K562 (cell line): ENCODE measurements around the gene BDNF. TPM values are rescaled to one million over a fixed set of nuclear protein-coding genes. Genes with fewer than 3 reads are reported as not detected.

Source experiments
- ATAC-seq: fragments of 200-7000 bp; cut with Tn5 transposase; 3 replicates; pipeline ENCODE4 v1.9.1; 2020; ENCODE audit warnings: moderate library complexity
- BruUV-seq: library from RNA; stranded (reverse); fragments of 400-500 nt; replicated peaks from 2 replicates; lab custom pipeline; 2021; lab: Mats Ljungman, UMichigan
- CTCF ChIA-PET: fragments of 300-600 bp; formaldehyde crosslinking; extraction: SDS; loops from one replicate; lab custom pipeline; 2021; ENCODE audit warnings: low intra/inter-chr PET ratio; lab: Yijun Ruan, JAX
- POLR2A ChIA-PET: fragments of 300-600, 350-650 bp; sonication (Branson Sonifier 250); formaldehyde crosslinking; extraction: SDS; loops from one replicate; lab custom pipeline; 2021; ENCODE audit warnings: antibody characterized with exemption, inconsistent platforms; lab: Yijun Ruan, JAX
- DNase-seq, 4 experiments: peaks; one replicate each; pipeline versions ENCODE4 v3.0.0 to v3.0.0-alpha.2; 2011 to 2018; ENCODE audit warnings: low spot score in 3 of 4, mixed read lengths in 3 of 4; ENCODE audit errors: extremely low read depth in 1 of 4
- FAIRE-seq: peaks from 2 replicates; lab custom pipeline; 2011; peaks lifted over from hg19 to GRCh38; lab: Jason Lieb, UNC
- H2AFZ ChIP-seq: 2 replicates; pipeline ENCODE4 v1.6.0; 2011; ENCODE audit warnings: low read depth, low read length, control low read depth, inconsistent platforms
- H3K27ac ChIP-seq: fragments of 200-600 bp; 3 replicates; pipeline ENCODE4 v1.8.0; 2011; ENCODE audit warnings: low read depth, mild to moderate bottlenecking, control low read depth, inconsistent platforms, low read length, moderate library complexity, mixed read lengths; ENCODE audit errors: extremely low read depth
- H3K27me3 ChIP-seq, 2 experiments: fragments of 300-600 bp in 1 of 2; 2 replicates in 1 of 2; 3 replicates in 1 of 2; pipeline versions ENCODE4 v1.6.0 to v1.8.0; 2011; ENCODE audit warnings: inconsistent platforms in 2 of 2, low read length in 2 of 2, mild to moderate bottlenecking in 1 of 2, mixed read lengths in 1 of 2, moderate library complexity in 1 of 2; ENCODE audit not compliant: control insufficient read depth in 2 of 2, insufficient read depth in 2 of 2
- H3K36me3 ChIP-seq: fragments of 300-600 bp; 3 replicates; pipeline ENCODE4 v1.8.0; 2011; ENCODE audit warnings: mild to moderate bottlenecking, low read length, inconsistent platforms; ENCODE audit not compliant: control insufficient read depth, insufficient read depth
- H3K4me1 ChIP-seq, 2 experiments: fragments of 200-600 bp in 1 of 2; replicated peaks in 1 of 2; 2 replicates in 1 of 2; 3 replicates in 1 of 2; pipeline versions ENCODE4 v1.5.1 to v1.8.0; 2011; ENCODE audit warnings: inconsistent platforms in 2 of 2, low read length in 2 of 2, mild to moderate bottlenecking in 1 of 2, mixed read lengths in 1 of 2, moderate library complexity in 1 of 2; ENCODE audit not compliant: control insufficient read depth in 2 of 2, insufficient read depth in 2 of 2
- H3K4me2 ChIP-seq: 2 replicates; pipeline ENCODE4 v1.6.1; 2011; ENCODE audit warnings: low read length, control low read depth, inconsistent platforms, mixed read lengths; ENCODE audit not compliant: insufficient read depth
- H3K4me3 ChIP-seq: fragments of 200-600 bp; sonication (generic), shearing (Covaris generic); 2 replicates; pipeline ENCODE4 v1.5.1; 2016; ENCODE audit warnings: control low read depth, inconsistent platforms
- H3K79me2 ChIP-seq: fragments of 200-600 bp; 3 replicates; pipeline ENCODE4 v1.8.0; 2011; ENCODE audit warnings: low read length, inconsistent platforms; ENCODE audit not compliant: control insufficient read depth, insufficient read depth
- H3K9ac ChIP-seq, 2 experiments: 2 replicates each; pipeline versions ENCODE4 v1.6.0 to v1.6.1; 2011; ENCODE audit warnings: low read depth in 2 of 2, low read length in 2 of 2, control low read depth in 1 of 2, inconsistent platforms in 1 of 2, mild to moderate bottlenecking in 1 of 2, mixed read lengths in 1 of 2; ENCODE audit not compliant: insufficient read depth in 1 of 2
- H3K9me1 ChIP-seq: one replicate; pipeline ENCODE4 v1.6.0; 2011; ENCODE audit warnings: inconsistent platforms, mild to moderate bottlenecking, low read length, moderate library complexity; ENCODE audit not compliant: control insufficient read depth, insufficient read depth
- H3K9me3 ChIP-seq: replicated peaks from 2 replicates; pipeline ENCODE4 v1.5.1; 2011; ENCODE audit warnings: low read depth, low read length, inconsistent platforms; ENCODE audit not compliant: control insufficient read depth, insufficient read depth
- H4K20me1 ChIP-seq: replicated peaks from 2 replicates; pipeline ENCODE4 v1.6.1; 2011; ENCODE audit warnings: low read length, inconsistent platforms, mixed read lengths; ENCODE audit not compliant: control insufficient read depth, insufficient read depth
- FOS ChIP-seq: IDR thresholded peaks from 3 replicates; pipeline ENCODE4 v1.6.1; 2011; ENCODE audit not compliant: insufficient read length; ENCODE audit errors: extremely low read depth
- ILK ChIP-seq: fragments of 450-650 bp; IDR thresholded peaks from 2 replicates; pipeline ENCODE4 v1.6.1; 2016; ENCODE audit warnings: missing genetic modification characterization, low read depth, mild to moderate bottlenecking, missing compliant biosample characterization, moderate library complexity, borderline replicate concordance
- LCOR ChIP-seq: sonication (generic); formaldehyde crosslinking; IDR thresholded peaks from 2 replicates; pipeline ENCODE4 v1.8.0; 2022; ENCODE audit warnings: mild to moderate bottlenecking, missing genetic modification reagents
- PATZ1 ChIP-seq: fragments of 250-450 bp; sonication (Bioruptor Pico); IDR thresholded peaks from 2 replicates; pipeline ENCODE4 v1.5.0; 2020; ENCODE audit warnings: mild to moderate bottlenecking, borderline replicate concordance
- SETDB1 ChIP-seq: IDR thresholded peaks from one replicate; pipeline ENCODE4 v1.6.1; 2012; ENCODE audit warnings: low read length, control low read depth, inconsistent platforms
- SRSF7 ChIP-seq: fragments of 200-400 bp; formaldehyde crosslinking; optimal IDR thresholded peaks from 2 replicates; pipeline ENCODE3; 2017; ENCODE audit warnings: mild to moderate bottlenecking, low read depth, low read length
- THRB ChIP-seq: fragments of 450-650 bp; formaldehyde crosslinking; conservative IDR thresholded peaks from 2 replicates; pipeline ENCODE4 v1.4.0; 2022; ENCODE audit warnings: mild to moderate bottlenecking, missing genetic modification characterization
- XRCC3 ChIP-seq: fragments of 450-650 bp; IDR thresholded peaks from 2 replicates; pipeline ENCODE4 v1.6.1; 2017; ENCODE audit warnings: mild to moderate bottlenecking, moderate library complexity
- ZBTB2 ChIP-seq: fragments of 450-650 bp; IDR thresholded peaks from 2 replicates; pipeline ENCODE4 v1.6.1; 2016; ENCODE audit warnings: antibody characterized with exemption
- ZFP30 ChIP-seq: fragments of 250-450 bp; sonication (Bioruptor Pico); IDR thresholded peaks from 2 replicates; pipeline ENCODE4 v1.8.0; 2022; ENCODE audit warnings: moderate library complexity, mild to moderate bottlenecking, inconsistent platforms, borderline replicate concordance
- ZNF232 ChIP-seq: sonication (generic); formaldehyde crosslinking; IDR thresholded peaks from 2 replicates; pipeline ENCODE4 v1.8.0; 2022; ENCODE audit warnings: mild to moderate bottlenecking, missing genetic modification reagents
- ZNF398 ChIP-seq: fragments of 250-450 bp; sonication (Bioruptor Pico); IDR thresholded peaks from 2 replicates; pipeline ENCODE4 v1.8.0; 2021; ENCODE audit warnings: moderate library complexity, mild to moderate bottlenecking, inconsistent platforms
- ZSCAN32 ChIP-seq: fragments of 450-650 bp; formaldehyde crosslinking; IDR thresholded peaks from 2 replicates; pipeline ENCODE4 v1.4.0; 2020; ENCODE audit warnings: mild to moderate bottlenecking, moderate library complexity
- whole genome bisulfite sequencing: fragments of 100-300 bp; shearing (Covaris generic); methylation state at CpG from one replicate; pipeline ENCODE4 v1.1.6; 2016; ENCODE audit warnings: low coverage, mixed read lengths; ENCODE audit not compliant: insufficient coverage; ENCODE audit errors: missing lambda C conversion rate; 5-methylcytosine and 5-hydroxymethylcytosine counted together
- in situ Hi-C: fragments of 300-500 bp; cut with MboI; formaldehyde crosslinking; loops from 4 replicates; pipeline ENCODE4 v1.15.0; 2018; ENCODE audit warnings: inconsistent platforms, mixed read lengths
- intact Hi-C: fragments of 100-400 bp; cut with micrococcal nuclease; formaldehyde crosslinking; loops from 2 replicates; pipeline ENCODE4 v1.14.2; 2022
- polyA plus RNA-seq, 8 experiments: library from polyadenylated mRNA; depleted of rRNA in 4 of 8; stranded (reverse) in 5 of 8; unstranded in 3 of 8; fragments of >200 nt; fragmentation: Nextera tagmentation in 2 of 8; fragmentation: Illumina TruSeq in 1 of 8; extraction: Ambion mirVana in 2 of 8; extraction: Trizol in 1 of 8; gene quantifications; 2 replicates each; pipeline versions ENCODE4 v1.2.1 to v1.2.3, GENCODE V29; 2011 to 2014; ENCODE audit warnings: inconsistent platforms in 1 of 8, missing spikeins in 1 of 8
- total RNA-seq, 7 experiments: library from RNA; depleted of rRNA in 6 of 7; stranded (reverse); fragments of >200 nt in 6 of 7; fragmentation: Illumina TruSeq in 2 of 7; extraction: Trizol in 2 of 7; gene quantifications; 2 replicates each; pipeline versions ENCODE4 v1.2.1 to v1.2.3, GENCODE V29; 2011 to 2021; ENCODE audit warnings: low replicate concordance in 1 of 7

The BDNF gene
- total and polyA plus RNA-seq, 9 of the 15 experiments (the other 6 are each of a cell fraction or from before 2014, with no cell fraction given), result 0.04 TPM; not detected in 8

GRCh38 chr11:27696115-27696514, 4.1 kb downstream of the BDNF start:
- CTCF ChIA-PET, result no interaction called here
- POLR2A ChIA-PET, result no interaction called here
- in situ Hi-C loops, result no loop called here
- Histone ChIP-seq H3K9me3 (no peaks in the 10 kb centered on the region), H3K4me3 (no peak overlapping the region), H3K9me1 (no peaks in the 10 kb centered on the region), H3K4me2 (no peak overlapping the region), H2AFZ (no peak overlapping the region), H3K27ac (no peak overlapping the region), H4K20me1 (no peaks in the 10 kb centered on the region), H3K36me3 (no peaks in the 10 kb centered on the region), H3K9ac (no peak overlapping the region), H3K79me2 (no peaks in the 10 kb centered on the region), H3K4me1 (peaks cover 0 to 4% of the 10 kb centered on the region in 2 experiments; a peak in 2 of 5 replicates), H3K27me3 (peaks cover 0 to 5% of the 10 kb centered on the region in 2 experiments; a peak in 1 of 5 replicates)
- 2% methylated on average over 3 of the region's 3 CpGs for WGBS
- FAIRE-seq, result no peak
- no TSS peak for BruUV-seq
- intact Hi-C loops, result loop anchor here (5.0 kb wide), 3 partner anchors 1001 to 1636 kb away; no protein-coding TSS in a partner anchor
- no peak for DNase-seq
- no peak for ATAC-seq
- TF ChIP-seq ZSCAN32 (CRISPR knock-in tag), result no peak
- no peak for TF ChIP-seq ILK
- TF ChIP-seq ZBTB2, result no peak
- TF ChIP-seq LCOR, result no peak
- TF ChIP-seq XRCC3, result no peak
- no peak for TF ChIP-seq SRSF7
- no peak for TF ChIP-seq PATZ1 (CRISPR knock-in tag)
- TF ChIP-seq ZFP30 (CRISPR knock-in tag), result no peak
- no peak for TF ChIP-seq FOS
- no peak for TF ChIP-seq ZNF398 (CRISPR knock-in tag)
- no peak for TF ChIP-seq THRB (CRISPR knock-in tag)
- TF ChIP-seq ZNF232 (CRISPR knock-in tag), result no peak
- TF ChIP-seq SETDB1, result no peak
